KBM-7 (cell line): ENCODE data around the gene CAMTA1.

Source experiments
- DNase-seq: peaks from one replicate; pipeline ENCODE4 v3.0.0-alpha.2; 2015
- in situ Hi-C: fragments of 300-500 bp; cut with MboI; formaldehyde crosslinking; loops from 2 replicates; pipeline ENCODE4 v1.14.3; 2020; ENCODE audit warnings: low sequenced_read_pairs, low pct_unique_long_range_greater_than_20kb, mixed read lengths

CAMTA1 gene

DNA sequence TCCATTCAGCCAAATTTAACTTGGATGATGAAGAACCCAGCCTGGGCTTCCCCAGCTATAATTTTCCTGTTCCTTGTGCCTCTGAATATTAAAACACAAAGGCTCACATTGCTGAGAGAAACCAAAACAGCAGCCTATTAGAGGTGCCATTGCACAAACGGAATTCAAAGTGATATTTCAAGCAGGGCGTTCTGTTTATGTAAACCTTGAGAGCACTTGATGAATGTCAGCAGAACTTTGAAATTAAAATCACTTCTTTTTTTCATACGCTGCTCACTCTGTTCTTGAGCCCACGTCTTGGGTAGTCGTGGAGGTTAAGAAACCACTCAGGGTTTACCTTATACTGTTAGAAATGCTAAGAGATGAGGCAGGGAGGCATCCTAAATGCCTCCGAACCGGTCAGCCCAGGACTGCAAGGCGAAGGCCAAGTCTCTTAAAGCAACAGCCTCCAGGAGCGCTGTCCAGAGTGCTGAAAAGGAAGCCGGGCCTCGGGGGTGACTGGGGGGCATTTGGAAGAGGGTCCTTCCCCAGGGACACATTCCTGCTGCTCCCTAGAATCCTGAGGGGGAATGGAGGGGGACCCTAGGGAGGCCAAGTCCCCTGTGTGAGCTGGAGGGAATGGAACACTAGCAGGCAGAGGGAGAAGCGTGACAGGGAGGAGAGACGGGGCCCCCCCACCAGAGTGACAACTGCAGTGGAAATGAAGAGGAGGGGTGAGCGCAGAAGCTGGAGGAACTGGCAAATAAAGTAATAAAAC lies 831.0 kb downstream of the CAMTA1 start:
- in situ Hi-C loops, result no loop called here
- DNase-seq, result peak; percentile 15

DNA sequence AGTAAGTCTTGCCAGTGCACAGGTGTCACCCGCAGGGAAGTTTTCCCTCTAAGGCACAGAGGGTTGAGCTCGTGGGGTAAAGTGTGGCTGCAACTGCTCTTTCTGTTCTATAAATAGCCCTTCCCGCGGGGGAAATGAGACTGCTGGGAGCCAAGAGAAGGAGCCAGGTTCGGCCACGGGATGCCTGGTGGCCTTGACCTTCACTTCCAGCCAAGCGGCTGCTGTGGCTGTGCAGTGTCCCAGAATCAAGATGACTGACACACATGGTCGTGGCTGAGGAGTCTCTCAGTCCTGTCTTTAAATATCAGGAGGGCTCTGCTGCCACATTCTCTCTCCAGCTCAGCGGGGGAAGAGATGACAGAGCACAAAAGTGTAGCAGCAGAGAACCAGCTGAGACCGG lies 831.7 kb downstream of the CAMTA1 start:
- in situ Hi-C loops, result no loop called here

DNA sequence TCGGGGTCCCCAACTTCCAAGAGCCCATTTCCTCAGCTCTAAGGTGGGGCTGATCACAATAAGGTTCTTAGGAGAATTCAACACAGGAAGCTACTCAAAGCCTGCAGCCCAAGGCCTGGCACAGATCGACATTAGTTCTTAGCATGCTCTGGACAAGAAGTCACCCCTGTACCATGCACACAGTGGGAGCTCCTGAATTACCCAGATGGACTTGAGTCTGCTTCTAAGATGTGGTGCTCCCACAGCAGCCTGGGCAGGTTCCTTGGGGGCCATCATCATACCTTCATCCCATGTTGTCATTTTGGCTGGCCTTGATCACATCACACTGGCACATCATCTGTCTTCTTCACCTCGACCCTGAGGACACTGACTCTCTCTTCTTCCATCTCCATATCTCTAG lies 832.6 kb downstream of the CAMTA1 start:
- in situ Hi-C loops, result no loop called here
- no peak for DNase-seq

More for the DNA sequence above, 831.7 kb downstream of the CAMTA1 start:
- DNase-seq, result no peak

DNA sequence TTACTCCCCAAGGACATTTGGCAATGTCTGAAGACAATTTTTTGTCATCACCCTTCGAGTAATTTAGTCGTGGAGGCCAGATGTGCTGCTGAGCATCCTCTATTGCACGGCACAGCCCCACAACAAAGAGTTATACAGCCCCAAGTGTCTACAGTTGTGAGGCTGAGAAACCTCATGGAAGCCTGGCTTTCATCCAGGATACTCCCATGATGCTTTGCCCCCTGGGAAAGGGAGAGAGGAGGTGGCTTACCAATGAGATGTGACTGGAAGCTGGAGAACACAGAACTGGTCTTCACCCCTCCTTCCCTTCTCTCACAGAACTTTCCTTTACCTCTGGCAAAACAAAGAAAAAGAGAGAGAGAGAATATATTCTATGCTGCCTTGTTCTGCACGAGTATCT lies 834.9 kb downstream of the CAMTA1 start:
- in situ Hi-C loops, result no loop called here
- DNase-seq, result no peak

DNA sequence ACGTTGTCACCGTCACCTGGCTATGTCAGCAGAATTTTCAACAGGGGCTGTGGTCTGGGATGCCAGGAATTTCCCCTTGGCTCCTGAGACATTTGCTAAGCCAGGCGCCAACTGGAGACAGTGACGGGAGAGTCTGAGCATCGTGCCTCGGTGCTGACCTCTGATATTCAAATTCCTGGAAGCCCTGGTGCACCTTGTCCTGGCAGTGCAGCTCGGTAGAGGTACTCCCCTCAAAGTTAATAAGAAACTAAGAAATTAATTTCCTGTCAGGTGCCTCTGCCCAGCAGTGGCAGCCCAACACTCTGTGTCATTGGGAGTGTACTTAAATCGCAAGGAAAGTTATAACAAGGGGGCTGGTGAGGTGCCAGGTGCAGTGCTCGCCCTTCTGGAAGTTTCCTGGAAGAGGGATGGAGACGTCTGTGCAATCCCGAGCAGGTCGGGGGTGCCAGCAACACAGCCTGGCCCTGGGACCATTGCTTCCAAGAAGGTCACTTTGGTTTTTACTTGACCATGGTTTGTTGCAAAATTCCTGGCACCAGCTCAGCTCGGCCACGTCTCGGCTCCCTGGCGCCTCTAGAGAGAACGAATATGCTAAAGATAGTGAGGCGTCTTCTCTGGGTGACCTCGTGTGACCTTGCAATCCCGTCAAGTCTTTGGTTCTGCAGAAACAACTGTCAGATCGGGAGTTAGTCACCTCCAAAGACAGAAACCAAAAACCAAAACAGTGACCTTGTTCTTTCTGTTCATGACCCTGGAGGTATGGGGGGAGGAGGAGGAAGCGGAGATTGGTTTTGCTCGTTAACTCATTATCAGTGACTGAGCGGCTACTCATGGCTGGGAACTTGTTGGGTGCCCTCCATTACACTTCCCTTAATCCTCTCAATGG lies 836.3 kb downstream of the CAMTA1 start:
- in situ Hi-C loops, result no loop called here
- no peak for DNase-seq

DNA sequence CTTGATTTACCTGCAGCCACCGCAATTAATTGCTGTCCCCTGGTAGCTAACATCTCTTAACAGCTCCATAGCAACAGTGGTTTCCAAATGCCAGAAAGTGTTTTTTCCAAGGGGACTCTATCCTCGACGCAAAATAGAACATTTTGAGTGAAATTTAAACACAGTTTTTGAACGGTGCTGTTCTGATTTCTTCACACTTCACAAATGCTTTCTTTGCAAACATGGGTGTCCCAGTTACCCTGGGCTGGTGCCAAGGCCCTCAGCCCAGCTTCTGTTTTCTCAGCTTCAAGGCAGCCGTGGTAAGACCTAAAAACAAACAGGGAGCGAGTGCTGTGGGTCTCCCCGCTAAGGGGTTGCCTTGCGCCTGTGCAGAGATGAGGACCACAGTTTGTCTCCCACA lies 838.6 kb downstream of the CAMTA1 start:
- in situ Hi-C loops, result no loop called here
- DNase-seq, result no peak

DNA sequence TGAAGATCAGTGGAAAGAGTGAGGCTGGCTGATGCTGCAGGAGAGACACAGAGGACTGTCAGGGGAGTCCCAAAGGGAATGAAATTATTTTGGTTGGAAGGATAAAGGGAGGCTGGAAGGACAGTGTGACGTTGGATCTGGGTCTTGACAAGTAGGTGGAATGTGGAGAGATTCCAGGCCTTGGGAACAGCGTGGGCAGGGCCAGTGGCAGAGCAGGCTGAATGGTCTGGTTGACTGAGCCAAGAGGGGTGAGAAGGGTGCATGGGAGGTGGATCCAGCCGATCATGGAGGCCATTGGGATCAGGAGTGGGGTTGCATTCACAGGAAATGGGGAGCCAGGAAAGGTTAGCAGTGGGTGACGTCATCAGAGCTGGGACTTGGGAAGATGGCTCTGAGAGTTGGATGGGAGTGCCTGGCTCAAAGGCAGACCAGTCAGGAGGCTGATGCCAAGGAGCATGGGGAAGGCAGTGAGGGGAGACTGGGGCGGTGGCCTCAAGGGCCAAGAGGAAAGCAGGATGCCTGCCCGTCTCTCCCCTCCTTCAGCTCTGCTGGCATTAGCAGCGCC lies 839.6 kb downstream of the CAMTA1 start:
- in situ Hi-C loops, result no loop called here
- no peak for DNase-seq

DNA sequence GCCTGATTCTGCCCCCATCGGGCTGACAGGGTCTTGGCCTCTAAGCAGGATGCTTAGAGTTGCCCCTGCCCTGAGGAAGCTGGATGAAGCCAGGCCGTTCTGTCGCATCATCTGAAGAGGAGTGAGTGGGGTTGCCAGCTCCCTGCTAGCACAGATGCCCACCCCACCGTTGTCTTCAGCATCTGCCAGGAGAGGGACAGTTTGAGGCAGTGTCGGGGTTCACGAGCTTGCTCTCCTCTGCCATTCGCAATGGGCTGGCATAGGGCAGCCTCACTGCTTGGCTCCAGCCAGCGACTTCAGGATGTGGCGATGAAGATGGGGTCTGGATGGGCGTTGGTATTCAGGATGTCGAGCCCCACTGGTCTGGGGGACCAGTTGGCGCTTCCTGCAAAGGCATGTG lies 840.1 kb downstream of the CAMTA1 start:
- DNase-seq, result no peak
- in situ Hi-C loops, result no loop called here

DNA sequence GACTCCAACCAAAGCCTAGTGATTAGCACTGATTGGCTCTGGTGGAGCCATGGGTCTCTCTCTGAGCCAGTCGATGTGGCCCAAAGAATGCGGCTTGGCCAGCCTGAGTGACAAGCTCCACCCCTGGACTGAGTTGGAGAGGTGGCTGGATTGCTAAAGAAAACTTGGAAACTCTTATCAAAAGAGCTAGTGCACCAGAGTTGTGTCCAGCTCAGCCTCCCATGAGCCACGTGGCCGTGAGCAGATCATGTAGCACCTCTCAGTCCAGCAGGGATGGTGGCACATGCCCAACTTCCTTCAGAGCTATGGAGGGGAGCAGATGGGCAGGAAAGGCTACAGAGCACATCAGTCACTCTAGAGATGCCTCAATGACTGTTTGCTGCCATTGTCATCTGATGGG lies 843.0 kb downstream of the CAMTA1 start:
- no peak for DNase-seq
- in situ Hi-C loops, result no loop called here

DNA sequence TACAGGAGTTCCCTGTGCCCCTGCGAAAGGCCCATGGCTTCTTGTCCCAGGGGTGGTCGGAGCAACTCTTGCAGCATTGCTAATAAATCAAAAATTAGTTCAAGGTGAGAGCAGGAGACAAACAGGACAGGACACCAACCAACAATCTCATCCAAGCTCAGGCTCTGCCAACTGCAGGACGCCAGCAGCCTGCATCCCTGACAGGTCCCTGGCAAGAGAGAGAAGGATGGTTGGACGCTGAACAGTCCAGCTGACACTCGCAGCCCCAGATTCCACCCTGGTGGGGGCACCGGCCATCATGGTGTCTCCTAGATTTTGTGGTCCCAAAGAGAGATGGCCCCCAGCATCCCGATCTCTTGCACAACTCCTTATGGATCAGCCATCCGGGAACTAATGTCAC lies 843.8 kb downstream of the CAMTA1 start:
- no peak for DNase-seq
- in situ Hi-C loops, result no loop called here

DNA sequence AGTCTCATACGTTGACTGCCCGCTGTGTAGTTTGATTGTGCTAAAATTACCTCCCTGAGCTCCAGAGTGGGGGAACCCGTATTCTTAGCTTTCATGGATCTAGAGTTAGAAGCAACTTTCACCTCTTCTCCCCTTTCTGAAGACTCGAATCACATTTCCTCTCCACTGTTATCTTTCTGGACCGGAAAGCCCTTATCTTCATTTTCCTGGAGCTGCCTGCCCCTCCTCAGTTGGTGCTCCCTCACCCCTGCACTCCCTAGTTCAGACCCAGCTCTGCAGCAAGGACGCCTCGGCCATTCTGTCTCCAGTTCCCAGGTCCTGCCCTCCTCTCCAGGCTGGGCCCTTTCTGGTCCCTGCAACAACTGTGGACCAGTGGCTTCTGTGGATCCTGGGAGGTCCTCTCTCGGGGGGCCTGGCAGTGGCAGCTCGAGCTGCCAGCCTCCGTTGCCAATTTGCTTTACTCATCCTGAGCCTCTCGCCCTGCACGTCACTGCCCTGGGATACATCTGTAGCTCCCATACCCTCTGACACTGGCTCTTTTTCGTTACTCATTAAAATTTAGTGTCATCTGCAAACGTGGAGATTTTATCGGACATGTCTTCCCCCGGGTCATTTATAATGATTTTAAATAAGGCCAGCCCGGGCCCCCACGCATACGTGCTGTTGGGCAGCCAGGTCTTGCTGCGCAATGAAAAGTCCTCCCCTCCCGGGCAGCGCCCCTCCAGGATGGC lies 844.4 kb downstream of the CAMTA1 start:
- in situ Hi-C loops, result no loop called here
- DNase-seq, result no peak

DNA sequence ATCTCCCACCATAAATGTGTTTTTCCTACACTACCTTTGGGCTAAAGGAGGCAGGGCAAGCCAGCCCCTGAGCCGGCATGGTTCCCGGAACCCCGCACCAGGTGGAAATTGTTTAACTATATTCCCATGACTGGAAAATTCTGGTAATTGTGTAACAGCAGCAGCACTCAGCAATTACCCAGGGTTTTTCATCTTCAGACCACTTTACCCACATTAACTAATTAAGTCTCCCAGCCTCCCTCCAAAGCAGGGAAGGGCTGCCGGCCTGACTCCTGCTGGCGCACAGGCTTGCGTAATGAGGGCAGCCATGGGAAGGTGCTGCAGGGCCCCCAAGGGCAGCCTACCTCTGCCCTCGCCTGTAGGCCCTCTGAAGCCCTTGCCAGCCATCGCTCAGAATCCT lies 845.1 kb downstream of the CAMTA1 start:
- no peak for DNase-seq
- in situ Hi-C loops, result no loop called here

DNA sequence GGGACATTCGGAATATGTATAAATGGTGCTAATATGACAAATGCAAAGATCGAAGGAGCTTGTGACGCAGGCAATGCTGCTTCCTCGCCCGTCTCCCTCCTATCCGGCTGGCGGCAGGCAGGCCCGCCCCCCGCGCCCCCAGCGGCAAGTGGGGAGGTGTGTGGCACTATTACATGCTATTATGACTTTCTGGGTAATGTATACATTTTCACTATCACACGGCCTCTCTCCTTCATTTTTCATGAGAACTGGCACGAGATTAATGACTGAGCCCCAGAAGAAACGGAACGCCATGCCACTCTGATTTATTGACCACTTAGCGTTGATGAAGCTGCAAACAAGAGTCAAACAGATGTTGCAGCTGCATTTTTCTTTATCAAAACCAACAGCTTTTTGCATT lies 846.9 kb downstream of the CAMTA1 start:
- in situ Hi-C loops, result no loop called here

DNA sequence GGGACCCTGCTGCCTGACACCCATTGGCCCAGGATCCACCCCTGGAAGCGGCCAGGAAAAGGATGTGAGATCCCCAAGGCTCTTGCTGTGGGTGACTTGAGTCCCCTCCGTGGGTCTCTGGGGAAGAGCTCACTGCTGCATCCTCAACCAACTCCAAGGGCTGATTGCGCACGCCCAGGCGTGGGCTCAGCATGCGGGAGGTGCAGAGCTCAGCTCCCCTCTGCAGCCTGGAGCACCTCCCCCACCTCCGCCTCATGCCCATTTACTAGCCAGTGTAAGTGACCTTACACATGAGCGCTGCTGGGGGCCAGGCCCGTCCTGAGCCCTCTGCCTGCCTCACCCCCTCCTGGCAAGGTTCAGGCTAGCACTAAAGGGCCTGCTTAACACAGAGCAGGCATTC lies 847.4 kb downstream of the CAMTA1 start:
- no peak for DNase-seq
- in situ Hi-C loops, result no loop called here

More for the DNA sequence above, 846.9 kb downstream of the CAMTA1 start:
- no peak for DNase-seq

DNA sequence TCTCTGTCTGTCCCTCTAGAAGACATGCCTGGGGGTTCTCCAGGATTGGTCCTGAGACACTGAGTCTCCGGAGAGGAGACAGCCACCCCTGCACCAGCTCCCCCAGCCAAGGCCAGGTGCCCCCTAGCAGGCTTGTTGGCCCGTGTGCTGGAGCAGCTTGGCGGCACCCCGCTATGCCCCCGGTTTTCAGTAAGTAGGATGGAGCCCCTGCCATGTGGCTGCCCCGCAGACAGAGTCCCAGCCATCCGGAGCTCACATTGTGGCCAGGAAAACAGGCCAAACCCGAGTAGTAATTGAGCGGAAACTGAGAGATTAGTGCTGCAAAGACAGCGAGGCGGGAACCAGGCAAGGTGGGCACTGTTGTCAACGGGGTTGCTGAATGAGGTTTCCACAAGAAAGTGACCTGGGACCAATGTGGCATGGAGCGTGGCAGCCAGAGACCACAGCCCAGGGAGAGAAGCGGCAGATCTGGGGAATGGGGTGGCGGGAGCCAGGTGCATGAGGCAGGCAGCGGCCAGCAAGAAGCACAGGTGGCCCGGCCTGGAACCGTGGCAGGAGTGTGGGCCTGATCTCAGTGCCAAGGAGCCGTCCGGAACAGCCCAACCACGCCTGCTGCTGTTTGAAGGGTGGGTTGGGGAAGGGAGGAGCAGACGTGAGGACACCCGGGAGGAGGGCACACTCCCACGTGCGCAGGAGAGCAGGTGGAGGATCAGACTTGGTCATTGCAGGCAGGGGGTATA lies 848.4 kb downstream of the CAMTA1 start:
- DNase-seq, result no peak
- in situ Hi-C loops, result no loop called here

DNA sequence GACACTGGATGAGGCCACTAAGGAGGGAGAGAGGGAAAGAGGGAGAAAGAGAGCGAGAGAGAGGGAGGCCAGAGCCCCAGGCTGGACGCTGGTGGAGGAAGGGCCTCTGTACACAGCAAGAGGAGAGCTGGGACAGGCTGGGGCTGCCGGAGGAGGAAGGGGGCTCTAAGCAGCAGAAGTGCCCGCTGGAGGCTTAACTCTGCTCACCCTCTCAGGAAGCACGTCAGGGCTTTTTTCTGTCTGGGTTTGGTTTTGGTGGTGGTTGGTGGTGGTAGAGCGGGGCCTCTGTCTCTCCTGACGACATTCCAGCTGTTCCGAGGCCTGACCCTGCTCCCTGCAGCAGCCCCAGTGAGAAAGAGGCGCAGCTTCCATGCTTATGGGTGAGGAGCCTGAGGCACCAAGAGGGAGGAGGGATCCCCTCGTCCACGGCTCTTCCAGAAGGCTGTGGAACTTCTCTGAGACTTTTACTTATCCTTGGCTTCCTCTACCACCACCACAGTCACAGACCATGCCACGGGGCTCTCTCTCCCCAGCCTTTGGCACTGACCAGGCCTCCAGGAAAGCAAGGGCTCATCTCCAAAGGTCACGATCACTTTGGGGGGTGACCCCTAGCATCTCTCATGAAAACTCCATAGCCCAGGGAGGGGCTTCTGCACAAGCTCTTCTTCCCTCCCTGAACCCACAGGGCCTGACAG lies 849.4 kb downstream of the CAMTA1 start:
- no peak for DNase-seq
- in situ Hi-C loops, result no loop called here

DNA sequence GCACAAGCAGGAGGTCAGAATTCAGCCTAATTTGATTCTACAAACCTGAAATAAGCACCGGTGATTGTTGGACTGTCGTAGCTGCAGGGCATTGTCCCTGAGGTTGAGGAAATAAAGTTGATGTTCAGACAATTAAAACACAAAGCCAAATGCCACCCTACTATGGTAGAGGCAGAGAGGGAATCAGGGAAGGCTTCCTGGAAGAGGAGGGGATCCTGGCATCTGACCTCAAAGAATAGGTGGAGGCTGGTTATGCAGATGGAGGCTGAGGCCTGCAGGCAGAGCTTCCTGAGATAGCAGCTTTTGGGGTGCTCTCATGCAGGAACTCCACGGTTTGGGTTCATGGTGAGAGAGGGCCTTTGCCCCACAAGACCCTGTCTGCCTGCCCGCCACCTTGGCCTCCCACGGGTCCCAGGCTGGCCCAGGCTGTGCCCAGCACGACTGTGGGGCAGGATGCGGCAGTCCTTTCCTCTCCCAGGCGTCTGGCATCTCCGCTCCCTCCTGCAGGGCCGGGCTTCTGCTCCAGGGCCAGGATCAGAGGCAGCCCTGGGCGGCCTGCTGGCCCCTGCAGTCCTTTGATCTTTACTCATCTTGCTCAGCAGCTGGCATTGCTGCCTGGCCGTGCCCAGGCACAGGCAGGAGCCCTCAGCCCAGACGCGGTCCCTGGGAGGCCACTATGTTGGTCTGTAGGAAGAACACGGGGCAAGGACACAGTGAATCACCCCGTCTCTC lies 851.7 kb downstream of the CAMTA1 start:
- no peak for DNase-seq
- in situ Hi-C loops, result no loop called here

DNA sequence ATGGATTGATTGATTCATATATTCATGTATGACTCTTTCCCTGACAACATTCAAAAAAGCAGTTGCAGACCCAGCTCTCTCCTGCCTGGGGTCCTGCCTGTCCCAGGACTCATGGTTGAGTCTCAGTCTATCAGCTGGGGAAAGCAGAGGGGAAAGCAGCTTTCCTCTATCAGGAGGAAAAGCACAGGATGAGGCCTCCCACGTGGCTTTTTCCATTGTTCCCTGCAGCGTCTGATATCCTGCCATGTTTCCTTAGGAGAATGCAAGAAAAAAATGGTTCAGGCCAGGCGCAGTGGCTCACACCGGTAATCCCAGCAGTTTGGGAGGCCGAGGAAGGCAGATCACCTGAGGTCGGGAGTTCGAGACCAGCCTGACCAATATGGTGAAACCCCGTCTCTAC lies 852.8 kb downstream of the CAMTA1 start:
- no peak for DNase-seq
- in situ Hi-C loops, result no loop called here
